NCI-H2107 treated with DMSO at 0.1 percent for 48 hours (cell line): ENCODE measurements around the gene FLVCR2.
"Not testable (repeated sequence)": the region's sequence is repeated elsewhere in the genome, so short reads cannot be mapped to it uniquely, and the experiment has no call there.

ENCODE experiments used
- DNase-seq: peaks from one replicate; lab custom pipeline; 2025; ENCODE audit not compliant: unreplicated experiment; lab: John Stamatoyannopoulos, UW

Gene FLVCR2

GRCh38 chr14:75660238-75660629, 81.8 kb downstream of the FLVCR2 start:
- no peak for DNase-seq

- peak; percentile 99 for DNase-seq
These were observed 82.4 kb downstream of the FLVCR2 start, which contains the start of the genes ERG28 and TTLL5 for GRCh38 chr14:75660630-75661498. TSS of gene ERG28 (minus strand) at chr14:75660876. CDS start at chr14:75657502, 3,374 bp downstream. TSS of gene TTLL5 (plus strand) at chr14:75661246. CDS start at chr14:75663150, 1,904 bp downstream.

GRCh38 chr14:75661499-75661814, 83.0 kb downstream of the FLVCR2 start:
- DNase-seq, result no peak

- no peak for DNase-seq
These were observed 84.5 kb downstream of the FLVCR2 start for GRCh38 chr14:75662966-75663365.

- no peak for DNase-seq
These were observed 88.8 kb downstream of the FLVCR2 start for GRCh38 chr14:75667099-75667765.

GRCh38 chr14:75672605-75673192, 94.3 kb downstream of the FLVCR2 start:
- no peak for DNase-seq

GRCh38 chr14:75673345-75674035, 95.1 kb downstream of the FLVCR2 start:
- DNase-seq, result no peak

- DNase-seq, result no peak
These were observed 97.0 kb downstream of the FLVCR2 start for GRCh38 chr14:75675265-75675960.

GRCh38 chr14:75685910-75686309, 107.5 kb downstream of the FLVCR2 start:
- no peak for DNase-seq

- no peak for DNase-seq
These were observed 110.6 kb downstream of the FLVCR2 start for GRCh38 chr14:75689012-75689411.

GRCh38 chr14:75690010-75690409, 111.6 kb downstream of the FLVCR2 start:
- DNase-seq, result no peak

GRCh38 chr14:75695025-75695424, 116.6 kb downstream of the FLVCR2 start:
- not testable (repeated sequence) for DNase-seq

GRCh38 chr14:75697386-75697785, 119.0 kb downstream of the FLVCR2 start:
- DNase-seq, result no peak
